Stomach (tissue), 4 donors: ENCODE measurements around the gene ZFP1.

Experiments used
- CTCF ChIP-seq, 7 experiments: fragments of 450-650 bp in 4 of 7; fragments of 200-600 bp in 3 of 7; sonication (generic) in 3 of 7; IDR thresholded peaks; one replicate each; pipeline ENCODE4 v1.5.1; 2016 to 2019; ENCODE audit warnings: antibody characterized with exemption in 7 of 7, control low read depth in 2 of 7, mild to moderate bottlenecking in 1 of 7
- POLR2A ChIP-seq, 4 donors: fragments of 450-650 bp; IDR thresholded peaks; one replicate each; pipeline ENCODE4 v1.6.1; 2016; ENCODE audit warnings: antibody characterized with exemption in 4 of 4, control low read depth in 2 of 4, mild to moderate bottlenecking in 1 of 4, moderate library complexity in 1 of 4

- TF ChIP-seq CTCF (IDR thresholded peaks at IDR 0.05) = no peak
- TF ChIP-seq POLR2A (IDR thresholded peaks at IDR 0.05) = no peak
Measured at GRCh38 chr16:75102595-75102994, 45.7 kb upstream of the ZFP1 start.
